ENCODE measurements around the gene ENTR1.

DNA sequence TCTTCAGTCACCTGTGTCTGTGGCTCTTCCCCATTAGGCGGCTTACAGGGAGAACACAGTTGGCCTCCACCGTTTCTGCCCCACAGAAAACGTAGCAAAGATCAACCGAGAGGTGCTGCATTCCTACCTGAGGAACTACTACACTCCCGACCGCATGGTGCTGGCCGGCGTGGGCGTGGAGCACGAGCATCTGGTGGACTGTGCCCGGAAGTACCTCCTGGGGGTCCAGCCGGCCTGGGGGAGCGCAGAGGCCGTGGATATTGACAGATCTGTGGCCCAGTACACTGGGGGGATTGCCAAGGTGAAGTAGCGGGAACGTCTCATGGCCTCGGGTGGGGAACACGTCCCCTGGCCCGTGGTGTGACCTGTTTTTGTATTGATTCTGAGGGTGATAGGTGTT, 6.5 kb upstream of the ENTR1 start:
- TF ChIP-seq, protein P1, sequence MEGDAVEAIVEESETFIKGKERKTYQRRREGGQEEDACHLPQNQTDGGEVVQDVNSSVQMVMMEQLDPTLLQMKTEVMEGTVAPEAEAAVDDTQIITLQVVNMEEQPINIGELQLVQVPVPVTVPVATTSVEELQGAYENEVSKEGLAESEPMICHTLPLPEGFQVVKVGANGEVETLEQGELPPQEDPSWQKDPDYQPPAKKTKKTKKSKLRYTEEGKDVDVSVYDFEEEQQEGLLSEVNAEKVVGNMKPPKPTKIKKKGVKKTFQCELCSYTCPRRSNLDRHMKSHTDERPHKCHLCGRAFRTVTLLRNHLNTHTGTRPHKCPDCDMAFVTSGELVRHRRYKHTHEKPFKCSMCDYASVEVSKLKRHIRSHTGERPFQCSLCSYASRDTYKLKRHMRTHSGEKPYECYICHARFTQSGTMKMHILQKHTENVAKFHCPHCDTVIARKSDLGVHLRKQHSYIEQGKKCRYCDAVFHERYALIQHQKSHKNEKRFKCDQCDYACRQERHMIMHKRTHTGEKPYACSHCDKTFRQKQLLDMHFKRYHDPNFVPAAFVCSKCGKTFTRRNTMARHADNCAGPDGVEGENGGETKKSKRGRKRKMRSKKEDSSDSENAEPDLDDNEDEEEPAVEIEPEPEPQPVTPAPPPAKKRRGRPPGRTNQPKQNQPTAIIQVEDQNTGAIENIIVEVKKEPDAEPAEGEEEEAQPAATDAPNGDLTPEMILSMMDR (IDR thresholded peaks at IDR 0.05; ENCODE audit: low read length): no peak
- TF ChIP-seq EZH2phosphoT487 (IDR thresholded peaks at IDR 0.05; ENCODE audit: low read length): no peak
